ENCODE data around the gene MS4A18. TPM values are rescaled to one million over a fixed set of nuclear protein-coding genes. Genes with fewer than 3 reads are reported as not detected.

Gene MS4A18
- total RNA-seq, 1 experiment from 2014 or later, result not detected

DNA sequence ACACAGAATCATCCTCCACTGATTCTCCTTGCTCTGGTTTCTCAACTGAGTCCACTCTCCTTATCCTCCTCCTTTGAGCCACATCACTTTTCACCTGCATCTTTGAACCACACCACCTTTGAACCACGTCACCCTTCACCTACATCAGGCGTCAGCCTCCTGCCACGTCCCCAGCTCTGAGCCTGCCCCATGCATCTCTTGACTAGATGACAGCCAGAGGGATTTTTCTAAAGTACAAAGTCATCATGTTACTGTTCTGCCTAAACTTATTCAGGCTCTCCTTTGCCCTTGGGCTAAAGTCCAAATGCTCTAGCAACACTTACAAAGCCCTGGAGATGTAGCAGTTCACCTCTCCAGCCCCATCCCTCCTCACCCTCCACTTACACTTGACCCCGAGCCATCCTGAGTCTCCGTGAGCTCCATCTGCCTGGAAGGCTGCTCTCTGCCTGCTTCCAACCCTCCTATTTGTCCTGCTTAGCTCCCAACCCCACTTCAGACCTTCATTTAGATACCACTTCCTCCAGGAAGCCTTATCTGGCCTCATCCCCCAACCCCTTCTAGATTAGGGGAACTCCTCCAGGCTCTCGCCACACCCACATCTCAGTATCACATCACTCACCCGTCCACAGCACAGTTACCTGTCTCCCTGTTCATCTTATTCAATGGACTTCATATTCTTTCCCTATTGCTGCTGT is 56.9 kb downstream of the MS4A18 start:
- Mint-ChIP-seq H3K27me3 (ENCODE audit: low read depth) (no peaks in the 10 kb centered on the region), H3K36me3 (no peaks in the 10 kb centered on the region), H3K4me3 (no peak overlapping the region), H3K4me1 (no peaks in the 10 kb centered on the region), H3K9me3 (no peaks in the 10 kb centered on the region; the same call in 1 of the 2 replicates), H3K27ac (no peak overlapping the region)
- ChIA-PET CTCF (interaction anchor here (1.4 to 1.6 kb wide), 2 partner anchors 18 to 118 kb away, joined by 3 to 4 read pairs; no protein-coding TSS in a partner anchor), POLR2A (no interaction called here)
- DNase-seq (ENCODE audit: low spot score), result no peak
- no peak for ATAC-seq
- TF ChIP-seq ESRRA (CRISPR knock-in tag; IDR thresholded peaks at IDR 0.05; ENCODE audit: borderline replicate concordance) (no peak), TP53 (CRISPR knock-in tag; IDR thresholded peaks at IDR 0.05) (no peak), ZNF219 (CRISPR knock-in tag; IDR thresholded peaks at IDR 0.05; ENCODE audit: borderline replicate concordance) (no peak), TEAD4 (CRISPR knock-in tag; IDR thresholded peaks at IDR 0.05) (no peak), SMAD4 (CRISPR knock-in tag; IDR thresholded peaks at IDR 0.05) (no peak), TEAD1 (CRISPR knock-in tag; IDR thresholded peaks at IDR 0.05) (no peak), JAZF1 (CRISPR knock-in tag; IDR thresholded peaks at IDR 0.05) (no peak), OVOL2 (CRISPR knock-in tag; IDR thresholded peaks at IDR 0.05; ENCODE audit: borderline replicate concordance) (no peak), EMX1 (CRISPR knock-in tag; IDR thresholded peaks at IDR 0.05) (no peak)
- TF ChIP-seq, protein P1, sequence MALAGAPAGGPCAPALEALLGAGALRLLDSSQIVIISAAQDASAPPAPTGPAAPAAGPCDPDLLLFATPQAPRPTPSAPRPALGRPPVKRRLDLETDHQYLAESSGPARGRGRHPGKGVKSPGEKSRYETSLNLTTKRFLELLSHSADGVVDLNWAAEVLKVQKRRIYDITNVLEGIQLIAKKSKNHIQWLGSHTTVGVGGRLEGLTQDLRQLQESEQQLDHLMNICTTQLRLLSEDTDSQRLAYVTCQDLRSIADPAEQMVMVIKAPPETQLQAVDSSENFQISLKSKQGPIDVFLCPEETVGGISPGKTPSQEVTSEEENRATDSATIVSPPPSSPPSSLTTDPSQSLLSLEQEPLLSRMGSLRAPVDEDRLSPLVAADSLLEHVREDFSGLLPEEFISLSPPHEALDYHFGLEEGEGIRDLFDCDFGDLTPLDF (CRISPR knock-in tag; IDR thresholded peaks at IDR 0.05), result no peak
- TF ChIP-seq, protein P2, sequence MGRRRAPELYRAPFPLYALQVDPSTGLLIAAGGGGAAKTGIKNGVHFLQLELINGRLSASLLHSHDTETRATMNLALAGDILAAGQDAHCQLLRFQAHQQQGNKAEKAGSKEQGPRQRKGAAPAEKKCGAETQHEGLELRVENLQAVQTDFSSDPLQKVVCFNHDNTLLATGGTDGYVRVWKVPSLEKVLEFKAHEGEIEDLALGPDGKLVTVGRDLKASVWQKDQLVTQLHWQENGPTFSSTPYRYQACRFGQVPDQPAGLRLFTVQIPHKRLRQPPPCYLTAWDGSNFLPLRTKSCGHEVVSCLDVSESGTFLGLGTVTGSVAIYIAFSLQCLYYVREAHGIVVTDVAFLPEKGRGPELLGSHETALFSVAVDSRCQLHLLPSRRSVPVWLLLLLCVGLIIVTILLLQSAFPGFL (CRISPR knock-in tag; IDR thresholded peaks at IDR 0.05; ENCODE audit: borderline replicate concordance), result no peak
- TF ChIP-seq, protein P3, sequence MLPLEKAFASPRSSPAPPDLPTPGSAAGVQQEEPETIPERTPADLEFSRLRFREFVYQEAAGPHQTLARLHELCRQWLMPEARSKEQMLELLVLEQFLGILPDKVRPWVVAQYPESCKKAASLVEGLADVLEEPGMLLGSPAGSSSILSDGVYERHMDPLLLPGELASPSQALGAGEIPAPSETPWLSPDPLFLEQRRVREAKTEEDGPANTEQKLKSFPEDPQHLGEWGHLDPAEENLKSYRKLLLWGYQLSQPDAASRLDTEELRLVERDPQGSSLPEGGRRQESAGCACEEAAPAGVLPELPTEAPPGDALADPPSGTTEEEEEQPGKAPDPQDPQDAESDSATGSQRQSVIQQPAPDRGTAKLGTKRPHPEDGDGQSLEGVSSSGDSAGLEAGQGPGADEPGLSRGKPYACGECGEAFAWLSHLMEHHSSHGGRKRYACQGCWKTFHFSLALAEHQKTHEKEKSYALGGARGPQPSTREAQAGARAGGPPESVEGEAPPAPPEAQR (CRISPR knock-in tag; IDR thresholded peaks at IDR 0.05), result no peak

DNA sequence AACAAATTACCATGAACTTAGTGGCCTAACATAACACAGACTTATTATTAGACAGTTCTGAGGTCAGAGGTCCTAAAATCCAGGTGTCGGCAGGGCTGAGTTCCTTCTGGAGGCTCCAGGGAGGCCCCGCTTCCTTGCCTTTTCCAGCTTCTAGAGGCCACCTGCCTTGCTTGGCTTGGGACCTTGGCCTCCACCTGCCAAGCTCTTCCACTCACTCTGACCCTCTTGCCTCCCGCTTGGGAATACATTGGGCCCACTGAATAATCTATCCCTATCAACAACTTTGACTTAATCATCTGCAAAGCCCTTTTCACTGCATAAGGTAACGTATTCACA is 57.4 kb downstream of the MS4A18 start:
- no peak for TF ChIP-seq NR2C2 (CRISPR knock-in tag; IDR thresholded peaks at IDR 0.05)
- no peak for TF ChIP-seq ESRRA (CRISPR knock-in tag; IDR thresholded peaks at IDR 0.05; ENCODE audit: borderline replicate concordance)
- TF ChIP-seq, protein P2 (CRISPR knock-in tag; IDR thresholded peaks at IDR 0.05; ENCODE audit: borderline replicate concordance), result no peak
- TF ChIP-seq OVOL2 (CRISPR knock-in tag; IDR thresholded peaks at IDR 0.05; ENCODE audit: borderline replicate concordance), result no peak
- TF ChIP-seq ZNF423 (CRISPR knock-in tag; IDR thresholded peaks at IDR 0.05), result no peak
- TF ChIP-seq JUN (CRISPR knock-in tag; IDR thresholded peaks at IDR 0.05), result no peak
- TF ChIP-seq, protein P4, sequence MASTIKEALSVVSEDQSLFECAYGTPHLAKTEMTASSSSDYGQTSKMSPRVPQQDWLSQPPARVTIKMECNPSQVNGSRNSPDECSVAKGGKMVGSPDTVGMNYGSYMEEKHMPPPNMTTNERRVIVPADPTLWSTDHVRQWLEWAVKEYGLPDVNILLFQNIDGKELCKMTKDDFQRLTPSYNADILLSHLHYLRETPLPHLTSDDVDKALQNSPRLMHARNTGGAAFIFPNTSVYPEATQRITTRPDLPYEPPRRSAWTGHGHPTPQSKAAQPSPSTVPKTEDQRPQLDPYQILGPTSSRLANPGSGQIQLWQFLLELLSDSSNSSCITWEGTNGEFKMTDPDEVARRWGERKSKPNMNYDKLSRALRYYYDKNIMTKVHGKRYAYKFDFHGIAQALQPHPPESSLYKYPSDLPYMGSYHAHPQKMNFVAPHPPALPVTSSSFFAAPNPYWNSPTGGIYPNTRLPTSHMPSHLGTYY (CRISPR knock-in tag; IDR thresholded peaks at IDR 0.05), result no peak
- TF ChIP-seq, protein P5, sequence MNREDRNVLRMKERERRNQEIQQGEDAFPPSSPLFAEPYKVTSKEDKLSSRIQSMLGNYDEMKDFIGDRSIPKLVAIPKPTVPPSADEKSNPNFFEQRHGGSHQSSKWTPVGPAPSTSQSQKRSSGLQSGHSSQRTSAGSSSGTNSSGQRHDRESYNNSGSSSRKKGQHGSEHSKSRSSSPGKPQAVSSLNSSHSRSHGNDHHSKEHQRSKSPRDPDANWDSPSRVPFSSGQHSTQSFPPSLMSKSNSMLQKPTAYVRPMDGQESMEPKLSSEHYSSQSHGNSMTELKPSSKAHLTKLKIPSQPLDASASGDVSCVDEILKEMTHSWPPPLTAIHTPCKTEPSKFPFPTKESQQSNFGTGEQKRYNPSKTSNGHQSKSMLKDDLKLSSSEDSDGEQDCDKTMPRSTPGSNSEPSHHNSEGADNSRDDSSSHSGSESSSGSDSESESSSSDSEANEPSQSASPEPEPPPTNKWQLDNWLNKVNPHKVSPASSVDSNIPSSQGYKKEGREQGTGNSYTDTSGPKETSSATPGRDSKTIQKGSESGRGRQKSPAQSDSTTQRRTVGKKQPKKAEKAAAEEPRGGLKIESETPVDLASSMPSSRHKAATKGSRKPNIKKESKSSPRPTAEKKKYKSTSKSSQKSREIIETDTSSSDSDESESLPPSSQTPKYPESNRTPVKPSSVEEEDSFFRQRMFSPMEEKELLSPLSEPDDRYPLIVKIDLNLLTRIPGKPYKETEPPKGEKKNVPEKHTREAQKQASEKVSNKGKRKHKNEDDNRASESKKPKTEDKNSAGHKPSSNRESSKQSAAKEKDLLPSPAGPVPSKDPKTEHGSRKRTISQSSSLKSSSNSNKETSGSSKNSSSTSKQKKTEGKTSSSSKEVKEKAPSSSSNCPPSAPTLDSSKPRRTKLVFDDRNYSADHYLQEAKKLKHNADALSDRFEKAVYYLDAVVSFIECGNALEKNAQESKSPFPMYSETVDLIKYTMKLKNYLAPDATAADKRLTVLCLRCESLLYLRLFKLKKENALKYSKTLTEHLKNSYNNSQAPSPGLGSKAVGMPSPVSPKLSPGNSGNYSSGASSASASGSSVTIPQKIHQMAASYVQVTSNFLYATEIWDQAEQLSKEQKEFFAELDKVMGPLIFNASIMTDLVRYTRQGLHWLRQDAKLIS (CRISPR knock-in tag; IDR thresholded peaks at IDR 0.05; ENCODE audit: borderline replicate concordance), result no peak
- TF ChIP-seq, protein P6, sequence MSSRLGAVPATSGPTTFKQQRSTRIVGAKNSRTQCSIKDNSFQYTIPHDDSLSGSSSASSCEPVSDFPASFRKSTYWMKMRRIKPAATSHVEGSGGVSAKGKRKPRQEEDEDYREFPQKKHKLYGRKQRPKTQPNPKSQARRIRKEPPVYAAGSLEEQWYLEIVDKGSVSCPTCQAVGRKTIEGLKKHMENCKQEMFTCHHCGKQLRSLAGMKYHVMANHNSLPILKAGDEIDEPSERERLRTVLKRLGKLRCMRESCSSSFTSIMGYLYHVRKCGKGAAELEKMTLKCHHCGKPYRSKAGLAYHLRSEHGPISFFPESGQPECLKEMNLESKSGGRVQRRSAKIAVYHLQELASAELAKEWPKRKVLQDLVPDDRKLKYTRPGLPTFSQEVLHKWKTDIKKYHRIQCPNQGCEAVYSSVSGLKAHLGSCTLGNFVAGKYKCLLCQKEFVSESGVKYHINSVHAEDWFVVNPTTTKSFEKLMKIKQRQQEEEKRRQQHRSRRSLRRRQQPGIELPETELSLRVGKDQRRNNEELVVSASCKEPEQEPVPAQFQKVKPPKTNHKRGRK (CRISPR knock-in tag; IDR thresholded peaks at IDR 0.05; ENCODE audit: borderline replicate concordance), result no peak

More for the DNA sequence above, 57.4 kb downstream of the MS4A18 start:
- H3K27me3 Mint-ChIP-seq (ENCODE audit: low read depth), result no peaks in the 10 kb centered on the region
- no peak overlapping the region for H3K4me3 Mint-ChIP-seq
- ATAC-seq (no peak), DNase-seq (ENCODE audit: low spot score) (no peak)
- H3K4me1 Mint-ChIP-seq, result no peaks in the 10 kb centered on the region
- no peak overlapping the region for H3K27ac Mint-ChIP-seq
- H3K9me3 Mint-ChIP-seq, result no peaks in the 10 kb centered on the region; the same call in 1 of the 2 replicates
- POLR2A ChIA-PET, result no interaction called here
- CTCF ChIA-PET, result interaction anchor here (1.4 to 1.6 kb wide), 2 partner anchors 19 to 118 kb away, joined by 3 to 4 read pairs; no protein-coding TSS in a partner anchor
- no peaks in the 10 kb centered on the region for H3K36me3 Mint-ChIP-seq
